A549 treated with CORT108297 at 1 μM for 4 hours (cell line): ENCODE measurements around the gene OR2A2. TPM values are rescaled to one million over a fixed set of nuclear protein-coding genes. Genes with fewer than 3 reads are reported as not detected.

Experiments used
- total RNA-seq: library from RNA; stranded (reverse); fragments of 200-300 nt; extraction: Qiagen RNA extraction; gene quantifications from 5 replicates; pipeline ENCODE4 v1.2.3, GENCODE V29; 2022

The OR2A2 gene, protein sequence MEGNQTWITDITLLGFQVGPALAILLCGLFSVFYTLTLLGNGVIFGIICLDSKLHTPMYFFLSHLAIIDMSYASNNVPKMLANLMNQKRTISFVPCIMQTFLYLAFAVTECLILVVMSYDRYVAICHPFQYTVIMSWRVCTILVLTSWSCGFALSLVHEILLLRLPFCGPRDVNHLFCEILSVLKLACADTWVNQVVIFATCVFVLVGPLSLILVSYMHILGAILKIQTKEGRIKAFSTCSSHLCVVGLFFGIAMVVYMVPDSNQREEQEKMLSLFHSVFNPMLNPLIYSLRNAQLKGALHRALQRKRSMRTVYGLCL
- not detected in 5 replicates for total RNA-seq

DNA sequence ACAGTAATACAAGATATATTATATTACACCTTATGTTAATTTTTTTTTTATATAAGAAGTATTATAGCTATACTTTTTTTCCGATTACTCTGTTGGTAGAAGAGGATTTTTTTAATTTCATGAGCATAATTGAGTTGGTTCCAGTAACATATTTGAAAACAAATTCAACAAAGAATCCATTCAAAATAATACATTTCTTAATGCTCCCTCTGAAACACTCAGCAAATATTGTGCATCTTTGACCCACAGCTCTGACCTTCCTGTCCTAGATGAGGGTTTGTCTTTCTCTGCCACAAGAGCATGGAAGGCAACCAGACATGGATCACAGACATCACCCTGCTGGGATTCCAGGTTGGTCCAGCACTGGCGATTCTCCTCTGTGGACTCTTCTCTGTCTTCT lies at the start of gene OR2A2:
Gene OR2A2 (plus strand): TSS at position 301 of the 400 bp plus-strand sequence. CDS start 0 bp downstream, at position 301.

DNA sequence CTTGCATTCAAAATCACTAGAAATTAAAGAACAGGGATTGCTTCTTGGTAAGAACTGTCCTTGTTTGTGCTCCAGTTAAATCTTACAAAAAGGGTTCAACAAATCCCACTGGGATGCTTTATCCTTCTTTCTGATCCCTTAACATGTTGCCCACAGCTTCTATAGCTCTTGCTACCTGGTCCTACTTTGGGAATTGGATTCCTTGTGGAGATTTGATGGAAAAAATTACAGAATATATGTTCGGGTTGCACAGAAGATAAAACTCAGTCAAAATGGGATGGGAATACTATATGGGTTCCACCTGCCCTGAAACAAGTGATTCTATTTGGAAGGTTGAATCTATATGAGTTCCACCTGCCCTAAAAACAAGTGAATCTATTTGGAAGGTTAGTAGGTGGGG lies 39.9 kb upstream of the OR2A2 start, which contains the start of gene OR2A25:
Gene OR2A25 (plus strand): TSS at position 301 of the 400 bp plus-strand sequence. CDS start 4,409 bp downstream, outside the sequence.

GRCh38 chr7:144085978-144086377 lies 23.4 kb upstream of the OR2A2 start, which contains the start of gene OR2A12:
TSS of gene OR2A12 (plus strand) at chr7:144086278. CDS start at chr7:144095108, 8,830 bp downstream.

GRCh38 chr7:144122876-144123275 lies 13.5 kb downstream of the OR2A2 start, which contains the start of gene OR2A14:
TSS of gene OR2A14 (plus strand) at chr7:144123176. CDS start at chr7:144129113, 5,937 bp downstream.

Other genes starting within 250 kb of the OR2A2 start
- 14.1 to 21.5 TPM (median 18.5 TPM) in 5 replicates for gene TCAF1, start 207.4 kb upstream of the OR2A2 start, total RNA-seq
- gene OR2F2, start 174.3 kb upstream of the OR2A2 start, total RNA-seq = not detected in 5 replicates
- not detected in 5 replicates for gene OR2F1, start 154.7 kb upstream of the OR2A2 start, total RNA-seq
- not detected in 5 replicates for gene OR6B1, start 109.3 kb upstream of the OR2A2 start, total RNA-seq
- not detected in 5 replicates for gene OR2A5, start 60.6 kb upstream of the OR2A2 start, total RNA-seq
- not detected in 5 replicates for gene OR2A25, start 39.8 kb upstream of the OR2A2 start, total RNA-seq
- gene OR2A12, start 23.3 kb upstream of the OR2A2 start, total RNA-seq = not detected in 5 replicates
- not detected in 5 replicates for gene OR2A14, start 13.6 kb downstream of the OR2A2 start, total RNA-seq
- not detected in 5 replicates for gene CTAGE4, start 73.9 kb downstream of the OR2A2 start, total RNA-seq
- 0.20 to 0.42 TPM (median 0.28 TPM) in 5 replicates for gene ARHGEF35, start 86.2 kb downstream of the OR2A2 start, total RNA-seq
- gene OR2A42, start 130.0 kb downstream of the OR2A2 start, total RNA-seq = not detected in 5 replicates
- not detected in 5 replicates for gene OR2A7, start 155.2 kb downstream of the OR2A2 start, total RNA-seq
- 0.03 TPM in 1 of 5 replicates, not detected in the others for gene CTAGE8, start 159.7 kb downstream of the OR2A2 start, total RNA-seq
- gene OR2A1, start 202.8 kb downstream of the OR2A2 start, total RNA-seq = not detected in 5 replicates
- 1.8 to 2.2 TPM (median 2.0 TPM) in 5 replicates for gene ARHGEF5, start 245.8 kb downstream of the OR2A2 start, total RNA-seq